ENCODE results near the gene ZNG1A.
"Not testable (repeated sequence)": the region's sequence is repeated elsewhere in the genome, so short reads cannot be mapped to it uniquely, and the experiment has no call there.

ZNG1A gene

DNA sequence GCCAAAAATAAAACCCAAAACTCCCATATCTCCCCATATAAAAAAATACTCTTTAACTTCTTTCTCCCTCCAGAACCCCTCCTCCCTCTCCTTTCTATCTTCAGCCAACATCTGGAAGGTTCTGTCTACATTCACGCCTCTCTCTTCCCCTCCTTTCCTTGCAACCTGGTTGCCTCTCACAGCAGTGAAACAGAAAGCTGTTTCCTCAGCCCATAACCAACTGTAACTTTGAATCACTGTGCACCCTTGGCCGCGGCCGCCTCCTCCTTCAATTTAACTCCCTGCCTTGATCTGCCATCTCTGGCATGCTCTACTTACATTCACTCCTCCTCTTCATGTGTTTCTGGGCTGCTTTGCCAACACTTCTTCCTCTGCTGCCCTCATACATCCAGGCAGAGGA lies 83.9 kb downstream of the ZNG1A start:
- not testable (repeated sequence) for H3K27me3 ChIP-seq (ENCODE audit: low read length); H3K9ac ChIP-seq (ENCODE audit: low read length); H3K9me3 ChIP-seq (ENCODE audit: insufficient read depth, low read length); H3F3A ChIP-seq (ENCODE audit: insufficient read depth); H3K4me2 ChIP-seq (ENCODE audit: low read depth, low read length, poor library complexity, severe bottlenecking); H4K20me1 ChIP-seq (ENCODE audit: low read depth, low read length); H2AFZ ChIP-seq (ENCODE audit: low read depth, low read length, severe bottlenecking); H3K9me2 ChIP-seq (replicated peaks; ENCODE audit: insufficient read depth, low read length); H3K27ac ChIP-seq (ENCODE audit: low read depth, low read length); H3K36me3 ChIP-seq (ENCODE audit: low read length); H3K79me2 ChIP-seq (ENCODE audit: insufficient read depth, low read length); H3K4me3 ChIP-seq (ENCODE audit: insufficient read depth, low read length, poor library complexity, severe bottlenecking)

DNA sequence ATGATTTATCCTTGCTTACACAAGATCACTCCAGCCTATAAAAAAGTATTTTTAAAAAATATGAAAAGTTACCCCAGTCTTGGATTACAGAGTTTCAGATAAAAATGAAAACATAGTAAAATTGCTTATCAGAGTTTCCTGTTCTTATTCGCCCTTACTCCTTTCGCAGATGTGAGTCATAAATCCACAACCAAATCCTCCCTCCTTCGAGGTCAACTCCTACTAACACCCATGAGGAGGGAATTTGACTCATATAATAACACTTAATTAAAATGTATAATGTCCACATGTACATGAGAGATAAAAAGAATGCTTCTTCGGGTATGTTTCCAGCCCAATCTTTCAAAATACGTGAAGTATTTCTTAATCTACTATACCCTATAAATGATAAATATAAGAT lies 84.5 kb downstream of the ZNG1A start:
- H3K27me3 ChIP-seq (ENCODE audit: low read length); H3K27ac ChIP-seq (ENCODE audit: low read depth, low read length): not testable (repeated sequence)

DNA sequence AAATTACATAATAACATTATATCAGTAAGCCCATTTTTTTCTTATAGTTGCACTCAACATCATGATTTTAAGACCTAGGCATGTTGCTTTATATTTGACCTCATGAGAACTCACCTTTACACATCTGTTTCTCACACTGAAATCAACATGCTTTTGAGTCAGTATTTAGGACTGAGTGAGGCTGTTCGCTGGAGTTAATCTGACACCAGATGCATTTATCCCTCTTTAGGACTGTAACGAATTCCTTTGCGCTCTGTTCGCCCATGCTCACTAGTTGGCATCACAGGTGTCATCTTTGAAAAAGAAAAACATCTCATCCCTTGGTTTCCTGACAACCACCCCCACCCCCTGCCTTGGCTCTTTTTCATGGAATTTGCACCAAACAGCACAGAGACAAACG lies 84.9 kb downstream of the ZNG1A start:
- H3K27me3 ChIP-seq (ENCODE audit: low read length); H3K9me3 ChIP-seq (ENCODE audit: insufficient read depth, low read length); H3K27ac ChIP-seq (ENCODE audit: low read depth, low read length); H4K20me1 ChIP-seq (ENCODE audit: low read depth, low read length); H3K79me2 ChIP-seq (ENCODE audit: insufficient read depth, low read length); H3K36me3 ChIP-seq (ENCODE audit: low read length); H2AFZ ChIP-seq (ENCODE audit: low read depth, low read length, severe bottlenecking); H3K9me2 ChIP-seq (replicated peaks; ENCODE audit: insufficient read depth, low read length); H3K9ac ChIP-seq (ENCODE audit: low read length); H3K4me3 ChIP-seq (ENCODE audit: insufficient read depth, low read length, poor library complexity, severe bottlenecking); H3K4me2 ChIP-seq (ENCODE audit: low read depth, low read length, poor library complexity, severe bottlenecking); H3F3A ChIP-seq (ENCODE audit: insufficient read depth): not testable (repeated sequence)

More for the DNA sequence above, 84.5 kb downstream of the ZNG1A start:
- not testable (repeated sequence) for H2AFZ ChIP-seq (ENCODE audit: low read depth, low read length, severe bottlenecking); H3K9me3 ChIP-seq (ENCODE audit: insufficient read depth, low read length); H4K20me1 ChIP-seq (ENCODE audit: low read depth, low read length); H3K9ac ChIP-seq (ENCODE audit: low read length); H3F3A ChIP-seq (ENCODE audit: insufficient read depth); H3K9me2 ChIP-seq (replicated peaks; ENCODE audit: insufficient read depth, low read length); H3K79me2 ChIP-seq (ENCODE audit: insufficient read depth, low read length); H3K36me3 ChIP-seq (ENCODE audit: low read length); H3K4me3 ChIP-seq (ENCODE audit: insufficient read depth, low read length, poor library complexity, severe bottlenecking); H3K4me2 ChIP-seq (ENCODE audit: low read depth, low read length, poor library complexity, severe bottlenecking)

DNA sequence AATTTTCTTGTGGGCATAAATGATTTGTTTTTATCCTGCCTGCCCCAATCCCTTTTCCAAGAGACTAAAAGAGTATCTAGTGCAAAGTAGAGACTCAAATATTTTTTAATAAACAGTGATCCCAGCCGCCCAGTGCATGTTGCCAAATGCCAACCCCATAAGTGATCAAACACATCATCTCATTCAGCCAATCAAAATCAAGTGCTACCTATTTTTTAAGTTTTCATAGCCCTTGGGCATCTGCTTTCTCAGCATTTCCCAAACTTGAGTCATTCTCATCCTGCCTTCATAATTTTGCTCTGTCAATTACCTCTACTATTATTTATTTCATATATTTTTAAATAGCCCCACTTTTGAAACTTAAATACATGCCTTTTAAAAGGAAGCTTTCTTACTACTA lies 88.0 kb downstream of the ZNG1A start:
- not testable (repeated sequence) for H3K36me3 ChIP-seq (ENCODE audit: low read length); H3F3A ChIP-seq (ENCODE audit: insufficient read depth); H2AFZ ChIP-seq (ENCODE audit: low read depth, low read length, severe bottlenecking); H3K9me3 ChIP-seq (ENCODE audit: insufficient read depth, low read length); H3K4me3 ChIP-seq (ENCODE audit: insufficient read depth, low read length, poor library complexity, severe bottlenecking); H3K27ac ChIP-seq (ENCODE audit: low read depth, low read length); H3K27me3 ChIP-seq (ENCODE audit: low read length); H3K9me2 ChIP-seq (replicated peaks; ENCODE audit: insufficient read depth, low read length); H4K20me1 ChIP-seq (ENCODE audit: low read depth, low read length); H3K9ac ChIP-seq (ENCODE audit: low read length); H3K79me2 ChIP-seq (ENCODE audit: insufficient read depth, low read length); H3K4me2 ChIP-seq (ENCODE audit: low read depth, low read length, poor library complexity, severe bottlenecking)

DNA sequence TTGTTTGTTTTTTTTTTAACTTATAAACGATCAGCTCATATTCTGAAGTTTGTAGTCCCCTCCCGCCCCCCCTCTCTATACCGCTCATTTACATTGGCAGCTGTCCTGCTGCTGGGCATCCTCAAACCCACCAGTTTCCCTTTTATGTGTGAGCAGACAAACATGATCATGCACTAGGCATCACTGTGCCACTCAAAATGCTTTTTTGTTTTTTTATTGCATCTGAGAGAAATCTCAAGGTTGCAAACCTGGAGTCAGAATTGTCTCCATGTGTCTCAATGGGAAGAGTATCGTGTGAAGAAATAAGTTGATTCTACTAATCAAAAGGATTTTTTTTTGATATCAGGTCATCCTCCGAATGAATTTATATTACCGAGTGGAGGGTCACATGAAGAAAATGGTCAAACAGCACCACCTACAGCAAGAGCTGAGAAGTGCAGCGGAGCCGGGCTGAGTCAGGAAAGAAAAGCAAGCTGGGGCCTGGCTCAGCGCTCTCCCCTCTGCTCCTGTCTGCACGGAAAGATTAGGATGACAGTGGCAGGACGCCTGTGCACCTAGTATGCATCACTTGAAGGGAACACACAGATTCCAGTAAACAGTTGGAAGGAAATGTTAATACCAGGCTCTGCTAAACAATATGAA lies 90.3 kb downstream of the ZNG1A start:
- H4K20me1 ChIP-seq (ENCODE audit: low read depth, low read length); H3K79me2 ChIP-seq (ENCODE audit: insufficient read depth, low read length); H3K4me3 ChIP-seq (ENCODE audit: insufficient read depth, low read length, poor library complexity, severe bottlenecking): not testable (repeated sequence)

DNA sequence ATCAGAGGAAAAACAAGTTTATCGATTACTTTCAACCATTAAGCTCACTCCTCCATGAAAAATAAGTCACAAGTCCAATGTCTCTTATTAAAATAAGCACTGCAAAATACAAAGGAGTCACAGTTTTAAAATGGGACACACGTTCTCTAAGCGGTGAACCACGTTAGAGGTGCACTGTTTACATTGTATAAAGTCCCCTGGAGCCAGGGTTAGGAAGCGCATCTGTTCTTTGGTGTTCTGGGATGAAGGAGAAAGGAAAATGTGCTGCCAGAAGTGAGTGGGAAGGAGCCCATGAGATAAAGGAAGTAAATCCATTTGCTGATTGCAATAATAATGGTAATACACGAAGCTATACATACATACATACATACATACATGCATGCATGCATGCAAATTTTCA lies 91.0 kb downstream of the ZNG1A start:
- H3K27me3 ChIP-seq (ENCODE audit: low read length); H3F3A ChIP-seq (ENCODE audit: insufficient read depth); H4K20me1 ChIP-seq (ENCODE audit: low read depth, low read length): not testable (repeated sequence)

More for the DNA sequence above, 90.3 kb downstream of the ZNG1A start:
- not testable (repeated sequence) for H3K27ac ChIP-seq (ENCODE audit: low read depth, low read length); H3K9me2 ChIP-seq (replicated peaks; ENCODE audit: insufficient read depth, low read length); H3K27me3 ChIP-seq (ENCODE audit: low read length); H3K9ac ChIP-seq (ENCODE audit: low read length); H3K36me3 ChIP-seq (ENCODE audit: low read length); H2AFZ ChIP-seq (ENCODE audit: low read depth, low read length, severe bottlenecking); H3F3A ChIP-seq (ENCODE audit: insufficient read depth); H3K9me3 ChIP-seq (ENCODE audit: insufficient read depth, low read length); H3K4me2 ChIP-seq (ENCODE audit: low read depth, low read length, poor library complexity, severe bottlenecking)

DNA sequence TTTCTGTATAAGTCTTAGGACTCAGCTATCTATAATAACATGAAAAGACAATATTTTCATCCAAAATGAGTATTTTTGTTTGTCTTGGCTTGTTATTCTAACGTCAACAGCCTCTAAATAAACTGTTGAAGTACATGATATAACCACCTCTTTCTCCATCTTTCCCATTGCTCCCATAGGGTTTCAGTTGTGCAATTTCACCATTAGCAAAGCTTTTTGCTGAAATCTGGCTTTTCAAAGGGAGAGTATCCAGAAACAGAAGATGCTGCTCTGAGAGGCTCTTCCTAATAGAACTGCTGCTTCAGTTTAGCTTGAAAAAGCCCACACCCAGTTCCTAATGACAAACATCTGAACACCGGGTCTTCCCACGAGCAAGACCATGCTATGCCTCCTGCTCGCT lies 91.8 kb downstream of the ZNG1A start:
- H3K79me2 ChIP-seq (ENCODE audit: insufficient read depth, low read length); H4K20me1 ChIP-seq (ENCODE audit: low read depth, low read length); H3K9me3 ChIP-seq (ENCODE audit: insufficient read depth, low read length); H3K4me2 ChIP-seq (ENCODE audit: low read depth, low read length, poor library complexity, severe bottlenecking); H3K9ac ChIP-seq (ENCODE audit: low read length); H2AFZ ChIP-seq (ENCODE audit: low read depth, low read length, severe bottlenecking); H3K36me3 ChIP-seq (ENCODE audit: low read length); H3K27me3 ChIP-seq (ENCODE audit: low read length); H3F3A ChIP-seq (ENCODE audit: insufficient read depth); H3K9me2 ChIP-seq (replicated peaks; ENCODE audit: insufficient read depth, low read length); H3K27ac ChIP-seq (ENCODE audit: low read depth, low read length); H3K4me3 ChIP-seq (ENCODE audit: insufficient read depth, low read length, poor library complexity, severe bottlenecking): not testable (repeated sequence)

More for the DNA sequence above, 91.0 kb downstream of the ZNG1A start:
- H3K9me3 ChIP-seq (ENCODE audit: insufficient read depth, low read length); H3K9me2 ChIP-seq (replicated peaks; ENCODE audit: insufficient read depth, low read length); H3K9ac ChIP-seq (ENCODE audit: low read length); H3K4me3 ChIP-seq (ENCODE audit: insufficient read depth, low read length, poor library complexity, severe bottlenecking); H3K27ac ChIP-seq (ENCODE audit: low read depth, low read length); H3K4me2 ChIP-seq (ENCODE audit: low read depth, low read length, poor library complexity, severe bottlenecking); H3K36me3 ChIP-seq (ENCODE audit: low read length); H2AFZ ChIP-seq (ENCODE audit: low read depth, low read length, severe bottlenecking); H3K79me2 ChIP-seq (ENCODE audit: insufficient read depth, low read length): not testable (repeated sequence)

DNA sequence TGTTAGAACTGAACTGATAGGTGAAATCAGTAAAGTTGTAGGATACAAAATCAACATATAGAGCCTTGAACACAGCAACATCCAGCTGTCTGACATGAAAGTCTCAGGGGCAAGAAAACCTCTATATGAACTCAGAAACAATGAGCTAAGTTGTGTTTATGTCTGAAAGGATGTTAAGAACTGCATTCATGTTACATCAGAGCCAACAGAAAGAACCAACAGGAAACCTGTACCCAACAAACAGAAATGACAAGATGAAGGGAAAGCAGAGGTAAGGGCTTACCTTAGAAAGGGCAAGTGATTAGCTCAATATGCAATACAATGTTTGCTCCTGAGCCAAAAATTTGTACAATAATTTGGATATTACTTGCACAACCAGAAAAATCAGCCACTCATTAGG lies 92.2 kb downstream of the ZNG1A start:
- not testable (repeated sequence) for H3K27me3 ChIP-seq (ENCODE audit: low read length); H3K79me2 ChIP-seq (ENCODE audit: insufficient read depth, low read length); H4K20me1 ChIP-seq (ENCODE audit: low read depth, low read length); H3K36me3 ChIP-seq (ENCODE audit: low read length); H3K9me3 ChIP-seq (ENCODE audit: insufficient read depth, low read length); H3K9ac ChIP-seq (ENCODE audit: low read length); H3K4me2 ChIP-seq (ENCODE audit: low read depth, low read length, poor library complexity, severe bottlenecking); H3F3A ChIP-seq (ENCODE audit: insufficient read depth); H3K4me3 ChIP-seq (ENCODE audit: insufficient read depth, low read length, poor library complexity, severe bottlenecking); H2AFZ ChIP-seq (ENCODE audit: low read depth, low read length, severe bottlenecking); H3K9me2 ChIP-seq (replicated peaks; ENCODE audit: insufficient read depth, low read length); H3K27ac ChIP-seq (ENCODE audit: low read depth, low read length)

All from SU-DHL-6 (cell line).